AG10803 (cell line): ENCODE results near the gene AGFG2.

Experiments
- DNase-seq: peaks from one replicate; pipeline ENCODE4 v3.0.0; 2010; ENCODE audit warnings: low read depth
- H3K4me3 ChIP-seq: 2 replicates; pipeline ENCODE4 v1.5.1; 2011; ENCODE audit warnings: mild to moderate bottlenecking, low read length, control low read depth
- TF ChIP-seq, protein P1 (sequence below): conservative IDR thresholded peaks from 2 replicates; pipeline ENCODE4 v1.5.1; 2011; ENCODE audit warnings: mild to moderate bottlenecking, low read length, control low read depth, inconsistent platforms

Gene AGFG2

GRCh38 chr7:100606313-100606712 lies 67.3 kb downstream of the AGFG2 start:
- no peak overlapping the region for H3K4me3 ChIP-seq
- TF ChIP-seq, protein P1, sequence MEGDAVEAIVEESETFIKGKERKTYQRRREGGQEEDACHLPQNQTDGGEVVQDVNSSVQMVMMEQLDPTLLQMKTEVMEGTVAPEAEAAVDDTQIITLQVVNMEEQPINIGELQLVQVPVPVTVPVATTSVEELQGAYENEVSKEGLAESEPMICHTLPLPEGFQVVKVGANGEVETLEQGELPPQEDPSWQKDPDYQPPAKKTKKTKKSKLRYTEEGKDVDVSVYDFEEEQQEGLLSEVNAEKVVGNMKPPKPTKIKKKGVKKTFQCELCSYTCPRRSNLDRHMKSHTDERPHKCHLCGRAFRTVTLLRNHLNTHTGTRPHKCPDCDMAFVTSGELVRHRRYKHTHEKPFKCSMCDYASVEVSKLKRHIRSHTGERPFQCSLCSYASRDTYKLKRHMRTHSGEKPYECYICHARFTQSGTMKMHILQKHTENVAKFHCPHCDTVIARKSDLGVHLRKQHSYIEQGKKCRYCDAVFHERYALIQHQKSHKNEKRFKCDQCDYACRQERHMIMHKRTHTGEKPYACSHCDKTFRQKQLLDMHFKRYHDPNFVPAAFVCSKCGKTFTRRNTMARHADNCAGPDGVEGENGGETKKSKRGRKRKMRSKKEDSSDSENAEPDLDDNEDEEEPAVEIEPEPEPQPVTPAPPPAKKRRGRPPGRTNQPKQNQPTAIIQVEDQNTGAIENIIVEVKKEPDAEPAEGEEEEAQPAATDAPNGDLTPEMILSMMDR, result no peak
- no peak for DNase-seq

GRCh38 chr7:100607111-100607510 lies 68.1 kb downstream of the AGFG2 start:
- no peak overlapping the region for H3K4me3 ChIP-seq
- TF ChIP-seq, protein P1, result no peak
- DNase-seq, result no peak

GRCh38 chr7:100609958-100610357 lies 71.0 kb downstream of the AGFG2 start:
- TF ChIP-seq, protein P1, result no peak
- no peak for DNase-seq
- H3K4me3 ChIP-seq, result no peak overlapping the region

- DNase-seq, result peak; percentile 99
- H3K4me3 ChIP-seq, result peak within 1 kb of the TSS; percentile 69
- TF ChIP-seq, protein P1, result no peak
These were observed 73.2 kb downstream of the AGFG2 start, which contains the start of gene MOSPD3 for GRCh38 chr7:100611983-100612729. Gene MOSPD3, plus strand, starts transcription at chr7:100612540. Its CDS starts 252 bp downstream, at chr7:100612792.

- peak overlapping the region; percentile 69 for H3K4me3 ChIP-seq
- TF ChIP-seq, protein P1, result no peak
- DNase-seq, result no peak
These were observed 73.9 kb downstream of the AGFG2 start for GRCh38 chr7:100612730-100613390.

- no peak for DNase-seq
- TF ChIP-seq, protein P1, result no peak
- H3K4me3 ChIP-seq, result peak overlapping the region; percentile 69
These were observed 74.6 kb downstream of the AGFG2 start for GRCh38 chr7:100613412-100614175.
